CD1c-positive myeloid dendritic cell (primary cell): ENCODE data around the gene ABHD16B.

Experiments
- DNase-seq: peaks from one replicate; pipeline ENCODE4 v3.0.0-alpha.2; 2016; ENCODE audit errors: extremely low spot score

Gene ABHD16B

DNA sequence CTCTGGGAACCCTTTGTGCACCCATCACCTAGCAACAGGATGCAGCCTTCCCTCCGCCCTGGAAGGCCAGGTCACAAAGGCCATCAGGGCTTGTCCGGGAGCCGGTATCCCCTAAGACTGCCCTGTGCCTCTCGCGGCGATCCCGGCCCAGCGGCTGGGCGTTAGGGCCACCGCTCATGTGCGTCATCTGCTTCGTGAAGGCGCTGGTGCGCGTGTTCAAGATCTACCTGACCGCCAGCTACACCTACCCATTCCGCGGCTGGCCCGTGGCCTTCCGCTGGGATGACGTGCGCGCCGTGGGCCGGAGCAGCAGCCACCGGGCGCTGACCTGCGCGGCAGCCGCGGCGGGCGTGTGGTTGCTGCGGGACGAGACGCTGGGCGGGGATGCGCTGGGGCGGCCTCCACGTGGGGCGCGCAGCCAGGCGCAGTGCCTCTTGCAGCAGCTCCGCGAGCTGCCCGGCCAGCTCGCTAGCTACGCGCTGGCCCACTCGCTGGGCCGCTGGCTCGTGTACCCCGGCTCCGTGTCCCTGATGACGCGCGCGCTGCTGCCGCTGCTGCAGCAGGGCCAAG lies at the start of gene ABHD16B:
ABHD16B (plus strand) TSS at position 134 of the 570 bp plus-strand sequence; CDS start at position 177, 43 bp downstream.
- no peak for DNase-seq

DNA sequence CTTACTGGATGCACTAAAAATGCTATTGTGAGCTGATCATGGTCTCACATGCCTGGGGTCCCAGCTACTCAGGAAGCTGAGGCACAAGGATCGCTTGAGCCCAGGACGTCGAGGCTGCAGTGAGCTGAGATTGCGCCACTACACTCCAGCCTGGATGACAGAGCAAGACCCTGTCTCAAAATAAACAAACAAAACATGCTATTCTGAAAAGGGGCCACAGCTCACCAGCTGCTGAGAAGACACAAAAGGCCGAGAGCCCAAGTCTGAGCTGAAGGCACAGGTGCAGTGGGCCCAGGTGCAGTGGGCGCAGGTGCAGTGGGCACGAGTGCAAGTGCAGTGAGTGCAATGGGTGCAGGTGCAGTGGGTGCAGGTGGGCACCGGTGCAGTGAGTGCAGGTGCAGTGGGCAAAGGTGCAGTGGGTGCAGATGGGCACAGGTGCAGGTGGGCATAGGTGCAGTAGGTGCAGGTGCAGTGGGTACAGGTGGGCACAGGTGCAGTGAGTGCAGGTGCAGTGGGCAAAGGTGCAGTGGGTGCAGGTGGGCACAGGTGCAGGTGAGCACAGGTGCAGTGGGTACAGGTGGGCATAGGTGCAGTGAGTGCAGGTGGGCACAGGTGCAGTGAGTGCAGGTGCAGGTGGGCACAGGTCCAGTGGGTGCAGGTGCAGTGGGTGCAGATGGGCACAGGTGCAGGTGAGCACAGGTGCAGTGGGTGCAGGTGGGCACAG lies 46.2 kb upstream of the ABHD16B start:
- DNase-seq, result no peak

DNA sequence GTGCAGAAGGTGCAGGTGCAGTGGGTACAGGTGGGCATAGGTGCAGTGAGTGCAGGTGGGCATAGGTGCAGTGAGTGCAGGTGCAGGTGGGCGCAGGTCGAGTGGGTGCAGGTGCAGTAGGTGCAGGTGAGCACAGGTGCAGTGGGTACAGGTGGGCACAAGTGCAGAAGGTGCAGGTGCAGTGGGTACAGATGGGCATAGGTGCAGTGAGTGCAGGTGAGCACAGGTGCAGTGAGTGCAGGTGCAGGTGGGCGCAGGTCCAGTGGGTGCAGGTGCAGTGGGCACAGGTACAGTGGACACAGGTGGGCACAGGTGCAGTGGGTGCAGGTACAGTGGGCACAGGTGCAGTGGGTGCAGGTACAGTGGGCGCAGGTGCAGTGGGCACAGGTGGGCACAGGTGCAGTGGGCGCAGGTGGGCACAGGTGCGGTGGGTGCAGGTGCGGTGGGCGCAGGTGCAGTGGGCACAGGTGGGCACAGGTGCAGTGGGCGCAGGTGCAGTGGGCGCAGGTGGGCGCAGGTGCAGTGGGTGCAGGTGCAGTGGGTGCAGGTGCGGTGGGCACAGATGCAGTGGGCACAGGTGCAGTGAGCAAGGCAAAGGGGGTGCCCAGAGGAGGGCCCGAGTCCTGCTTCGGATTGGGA lies 45.6 kb upstream of the ABHD16B start:
- no peak for DNase-seq

DNA sequence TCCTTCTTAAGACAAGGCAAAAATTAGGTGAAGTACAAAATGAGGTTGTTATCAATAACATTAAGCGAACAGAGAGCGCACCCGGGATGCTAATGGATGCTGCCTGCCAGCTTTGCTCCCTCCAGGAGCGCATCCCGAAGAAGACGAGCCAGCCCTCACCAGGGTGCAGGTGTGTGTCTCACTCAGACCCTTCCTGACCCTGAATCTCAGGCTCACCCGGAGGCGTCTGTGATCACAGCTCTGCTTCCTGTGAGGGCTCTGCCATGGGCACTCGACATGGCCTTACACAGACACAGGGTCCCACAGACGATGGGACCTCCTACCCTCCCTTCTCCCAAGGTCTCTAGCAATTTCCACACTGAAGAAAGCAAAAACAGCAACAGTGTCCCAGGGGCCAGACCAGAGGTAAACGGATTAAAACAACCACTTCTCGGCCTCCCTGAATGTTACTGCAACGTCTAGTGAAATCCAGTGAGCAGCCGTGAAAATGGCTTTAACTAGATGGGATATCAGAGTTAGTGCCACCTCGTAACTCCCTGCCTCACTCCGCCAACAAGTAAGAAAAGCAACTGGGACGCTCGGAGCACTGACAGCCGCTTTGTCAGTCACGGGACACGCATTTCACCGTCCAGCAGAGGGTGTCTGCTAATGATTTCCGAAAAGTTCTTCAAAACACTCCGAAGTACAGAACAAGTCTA lies 41.9 kb upstream of the ABHD16B start:
- no peak for DNase-seq

DNA sequence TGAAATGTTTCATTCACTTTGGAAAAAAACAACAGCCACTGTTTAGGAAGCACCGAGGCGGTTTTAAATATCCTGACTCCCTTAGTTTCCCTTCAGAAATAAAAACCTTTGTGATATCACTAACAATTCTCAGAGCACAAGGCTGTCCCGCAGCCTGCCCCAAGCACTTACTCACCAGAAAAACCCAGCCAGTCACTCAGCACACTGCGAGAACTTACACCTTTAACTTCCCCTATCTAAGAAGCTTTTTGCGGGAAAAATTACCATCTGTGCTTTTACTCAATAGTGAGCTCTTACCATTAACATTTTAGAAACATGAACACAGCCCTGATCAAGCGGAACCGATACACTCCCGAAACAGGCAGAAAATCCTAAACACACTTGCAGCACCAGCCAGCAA lies 39.5 kb upstream of the ABHD16B start:
- peak; percentile 31 for DNase-seq

DNA sequence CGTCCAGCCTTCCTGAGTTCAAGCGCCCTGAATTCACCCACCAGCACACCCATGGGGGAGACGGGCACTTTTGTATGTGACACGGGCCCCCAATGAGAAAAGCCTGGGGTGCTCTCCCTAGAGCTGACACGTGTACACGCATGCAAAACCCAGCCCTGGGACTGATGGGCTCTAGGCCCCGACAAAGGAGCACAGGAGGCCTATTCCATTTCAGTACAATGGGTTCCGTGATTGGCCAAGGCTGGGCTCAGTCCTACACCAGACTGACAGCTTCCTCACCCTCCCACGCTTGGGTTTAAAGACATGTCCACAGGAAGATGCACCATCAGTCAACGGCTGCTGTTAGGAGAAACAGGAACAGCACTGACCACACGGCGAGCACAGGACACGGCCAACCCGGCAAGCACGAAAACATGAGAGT lies 39.0 kb upstream of the ABHD16B start:
- DNase-seq, result peak; percentile 92

DNA sequence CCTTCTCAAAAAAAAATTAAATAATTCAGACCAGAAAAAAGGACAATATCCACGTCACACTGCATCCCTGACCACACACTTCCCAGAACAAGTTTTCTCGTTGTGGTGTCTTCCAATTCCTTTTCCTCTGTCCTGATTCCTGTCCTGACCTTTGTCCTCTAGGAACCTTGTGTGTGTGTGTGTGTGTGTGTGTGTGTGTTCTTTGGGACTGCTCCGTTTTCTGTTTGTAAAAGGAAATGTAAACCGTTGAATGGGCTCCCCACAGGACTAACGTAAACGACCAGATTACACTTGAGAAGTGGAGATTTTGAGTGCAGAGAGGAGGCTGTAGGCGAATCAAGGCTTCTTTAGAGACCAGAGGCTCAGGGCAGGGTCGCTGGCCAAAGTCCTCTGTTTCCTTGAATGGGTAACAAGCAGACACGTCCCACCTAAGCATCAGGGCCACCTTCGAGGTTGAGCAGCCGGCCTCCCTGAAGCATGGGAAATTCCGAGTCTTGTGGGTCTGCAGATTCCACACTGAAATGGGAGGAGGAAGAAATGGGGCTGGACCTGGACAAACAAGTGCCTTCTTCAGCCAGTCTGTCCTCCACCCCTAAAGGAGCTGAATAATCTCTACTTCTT lies 37.5 kb upstream of the ABHD16B start:
- no peak for DNase-seq

DNA sequence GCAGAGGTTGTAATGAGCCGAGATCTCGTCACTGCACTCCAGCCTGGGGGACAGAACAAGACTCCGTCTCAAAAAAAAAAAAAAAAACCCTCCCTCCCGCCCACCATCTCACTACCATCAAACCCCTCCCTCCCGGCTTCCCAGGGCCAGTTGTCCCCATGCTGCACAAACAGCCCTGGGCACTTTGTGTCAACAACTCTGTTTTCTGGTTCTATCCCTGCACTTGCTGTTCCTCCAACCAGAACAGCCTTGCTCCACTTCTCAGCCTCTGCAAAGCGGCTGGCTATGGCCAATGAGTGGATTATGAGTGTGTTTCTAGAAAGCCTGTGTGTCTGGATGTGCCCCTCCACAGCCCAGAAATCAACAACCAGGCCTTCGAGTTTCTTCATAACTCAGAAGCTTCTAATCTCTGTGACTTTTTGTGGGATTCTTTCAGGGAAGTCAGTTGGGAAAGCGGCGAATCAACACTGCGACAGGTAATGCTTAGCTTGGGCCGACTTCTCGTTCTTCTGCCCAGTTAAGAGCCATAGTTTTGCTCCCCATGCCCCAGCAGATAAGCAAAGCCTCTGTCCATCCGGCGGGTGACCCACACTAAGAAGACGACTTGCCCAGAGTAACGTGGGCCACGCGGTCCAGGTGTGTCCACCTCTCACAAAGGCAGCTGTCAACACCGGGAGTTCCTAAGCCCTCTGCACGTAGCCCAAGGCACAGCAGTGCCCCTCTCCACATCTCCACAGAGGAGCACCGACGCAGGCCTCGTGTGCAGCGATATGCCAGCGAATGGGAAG lies 35.8 kb upstream of the ABHD16B start:
- DNase-seq, result no peak

DNA sequence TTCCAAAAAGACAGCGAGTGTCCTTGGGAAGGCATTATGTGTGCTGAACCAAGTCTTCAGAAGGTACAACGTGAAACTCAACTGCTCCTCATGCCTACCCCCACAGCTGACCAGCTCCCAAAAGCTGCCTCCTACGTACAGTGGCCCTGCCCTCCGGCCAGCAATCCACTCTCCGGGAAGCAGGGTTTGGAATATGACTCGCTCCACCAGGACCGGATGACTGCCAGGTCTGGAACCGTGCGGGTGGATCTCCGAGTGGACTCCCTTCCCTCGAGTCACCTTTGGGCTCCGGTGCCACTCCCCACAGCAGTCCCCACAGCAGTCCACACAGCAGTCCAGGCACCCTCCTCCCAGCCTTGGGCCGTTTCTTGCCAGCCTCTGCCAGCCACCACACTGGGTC lies 34.5 kb upstream of the ABHD16B start:
- no peak for DNase-seq

DNA sequence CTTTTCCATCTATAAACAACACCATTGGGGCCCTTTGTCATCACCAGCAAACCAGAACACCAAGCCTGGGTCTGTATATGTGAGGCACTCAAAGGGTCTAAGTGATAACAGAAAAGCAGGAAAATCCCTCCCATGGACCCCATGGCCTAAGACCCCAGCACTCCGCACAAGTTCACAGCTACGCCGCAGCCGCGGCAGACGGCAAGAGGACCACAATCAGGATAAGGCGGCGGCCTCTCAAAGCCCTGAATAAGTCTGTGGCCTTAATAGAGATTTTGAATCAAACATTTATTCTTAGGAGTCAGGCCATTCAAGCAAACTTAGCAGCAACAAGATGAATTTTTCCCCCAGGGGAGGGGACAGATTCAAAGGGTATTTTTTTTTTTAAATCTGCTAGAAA lies 33.2 kb upstream of the ABHD16B start:
- no peak for DNase-seq

DNA sequence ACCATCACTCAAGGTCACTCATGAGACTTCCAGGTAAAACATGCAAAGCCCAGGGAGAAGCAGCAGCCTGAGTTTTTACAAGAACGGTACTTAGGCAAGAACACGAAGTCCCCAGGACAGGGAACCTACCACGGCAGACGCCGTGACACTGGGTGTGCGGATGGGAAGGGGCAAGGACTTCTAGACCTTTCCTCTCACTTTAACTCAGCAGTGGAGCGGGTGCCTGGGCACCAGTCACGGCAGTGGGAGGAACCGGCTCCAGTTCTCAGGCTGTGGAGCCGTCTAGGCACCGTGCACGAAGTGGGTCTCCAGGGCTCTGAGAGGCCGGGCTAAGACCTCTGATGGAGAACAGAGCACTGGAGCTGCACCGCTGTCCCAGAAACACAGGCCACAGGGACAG lies 32.8 kb upstream of the ABHD16B start:
- no peak for DNase-seq

DNA sequence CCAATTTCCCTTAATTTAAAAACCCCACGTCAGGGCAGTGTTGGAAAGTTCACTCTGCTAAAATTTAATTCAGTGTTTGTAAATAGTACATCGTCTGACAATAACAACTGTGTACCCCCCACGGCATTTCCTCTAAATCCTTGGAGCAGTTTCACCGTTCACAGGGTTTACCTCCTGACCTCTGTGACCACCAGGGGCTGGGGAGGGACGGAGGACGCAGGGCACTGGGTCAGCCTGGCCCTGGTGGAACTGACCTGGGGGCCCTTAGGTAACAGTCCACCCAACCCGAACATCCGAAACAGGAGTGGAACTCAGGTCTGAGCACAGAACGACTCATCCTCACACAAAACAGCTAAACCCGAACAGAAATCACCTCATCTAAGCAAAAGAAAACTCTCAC lies 32.3 kb upstream of the ABHD16B start:
- no peak for DNase-seq

DNA sequence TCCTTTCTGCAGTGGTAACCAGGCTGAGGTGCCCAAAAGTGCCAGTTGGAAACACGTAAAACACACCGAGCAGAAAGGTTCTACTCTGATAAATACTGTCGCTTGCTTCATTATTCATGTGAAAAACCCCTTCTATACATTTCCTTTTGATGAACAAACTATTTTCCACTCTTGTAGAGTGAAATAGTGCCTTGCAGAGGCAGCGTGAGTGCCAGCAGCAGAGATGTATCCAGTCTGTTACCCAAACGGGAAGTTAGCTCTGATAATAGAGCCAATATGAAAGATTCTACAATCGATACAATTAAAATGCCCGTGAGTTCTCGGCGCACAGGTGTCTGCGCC lies 31.7 kb upstream of the ABHD16B start:
- peak; percentile 37 for DNase-seq

DNA sequence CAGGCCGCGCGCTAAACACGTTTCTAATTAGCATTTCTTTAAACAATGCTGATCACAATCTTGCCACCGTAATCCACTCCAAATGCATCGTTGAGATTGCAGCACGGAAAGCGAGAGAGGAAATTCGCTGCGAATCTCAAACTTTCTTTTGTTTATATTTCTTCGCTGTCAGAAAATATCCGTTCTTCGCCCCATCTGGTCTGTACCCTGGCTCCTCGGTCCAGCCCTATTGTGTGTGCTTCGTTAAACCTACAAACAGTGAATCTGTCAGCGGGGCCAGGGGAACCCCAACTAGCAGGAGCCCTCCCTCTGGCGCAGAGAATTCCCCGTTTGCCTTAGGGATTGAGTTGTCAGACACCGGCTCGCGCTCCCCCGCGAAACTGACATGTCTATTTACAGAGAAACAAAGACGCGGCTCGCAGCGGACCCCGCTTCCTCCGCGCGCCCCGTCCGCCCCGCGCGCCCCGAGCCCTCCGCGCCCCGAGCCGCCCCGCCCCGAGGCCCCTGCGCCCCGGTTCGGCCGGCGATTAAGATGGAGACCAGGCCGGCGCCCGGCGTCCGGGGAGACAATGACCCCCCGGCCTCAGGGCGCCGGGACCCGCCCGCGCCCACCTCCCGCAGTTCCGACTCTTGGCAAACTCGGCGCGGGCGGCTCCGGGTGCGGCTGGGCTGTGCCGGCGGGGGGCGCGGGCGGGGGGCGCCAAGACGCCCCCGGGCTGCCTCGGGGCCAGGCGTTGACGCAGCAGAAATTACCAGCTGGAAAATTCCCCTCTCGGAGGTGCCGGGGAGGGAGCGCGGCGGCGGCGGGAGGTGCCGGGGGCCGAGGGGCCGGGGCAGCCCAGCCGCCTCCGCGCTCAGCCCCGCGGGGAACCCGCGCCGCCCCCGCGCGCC lies 31.1 kb upstream of the ABHD16B start:
- peak; percentile 25 for DNase-seq

DNA sequence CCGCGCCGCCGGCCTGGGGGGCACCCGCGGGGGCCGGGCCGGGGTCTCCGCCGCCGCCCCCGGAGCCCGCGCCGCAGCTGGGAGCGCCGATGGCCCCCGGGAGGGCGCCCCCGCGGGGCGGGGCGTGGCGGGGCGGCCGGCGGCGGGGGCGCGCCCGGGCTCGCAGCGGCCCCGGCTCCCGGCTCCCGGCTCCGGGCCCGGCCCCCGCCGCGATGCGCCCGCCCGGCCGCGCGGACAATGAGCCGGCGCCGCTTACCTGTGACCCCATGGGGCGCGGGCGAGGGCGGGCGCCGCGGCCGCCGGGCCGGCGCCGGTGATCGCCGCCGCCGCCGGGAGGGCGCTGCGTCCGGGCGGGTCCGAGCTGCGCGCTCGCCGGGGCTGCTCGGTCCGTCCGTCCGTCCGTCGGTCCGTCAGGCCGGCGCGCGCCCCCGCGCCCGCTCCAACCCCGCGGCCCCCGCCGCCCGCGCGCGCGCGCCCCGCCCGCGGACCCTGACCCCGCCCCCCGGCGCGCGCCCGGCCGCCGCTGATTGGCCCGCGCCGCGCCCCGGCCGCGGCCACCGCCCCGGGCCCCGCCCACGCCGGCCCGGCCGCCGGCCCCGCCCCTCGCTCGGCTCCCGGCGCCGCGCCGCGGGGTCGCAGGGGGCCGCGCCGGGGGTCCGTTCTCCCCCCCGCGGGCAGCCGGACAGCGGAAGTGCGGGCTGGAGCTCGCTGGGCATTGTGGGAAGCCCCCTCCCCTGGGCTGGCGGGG lies 30.3 kb upstream of the ABHD16B start, which contains the start of gene ZBTB46:
ZBTB46 (minus strand) TSS at position 424 of the 748 bp plus-strand sequence. CDS start 40,507 bp downstream, outside the sequence.
- peak; percentile 67 for DNase-seq

DNA sequence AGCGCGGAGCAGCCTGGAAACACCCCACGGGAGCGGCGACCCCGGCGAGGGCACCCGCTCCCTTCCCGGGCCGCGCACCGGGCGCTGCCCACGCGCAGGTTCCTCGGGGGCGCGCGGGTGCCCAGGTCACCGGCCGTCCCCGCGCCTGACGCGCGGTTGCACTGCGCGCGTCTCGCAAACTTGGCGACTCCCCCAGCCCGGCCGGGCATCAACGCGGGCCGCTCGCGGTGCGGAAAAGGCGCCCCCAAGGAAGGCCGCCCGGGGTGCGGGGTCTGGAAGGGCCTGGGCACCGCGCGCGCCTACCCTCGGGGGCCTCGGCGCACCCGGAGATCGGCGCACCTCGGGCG lies 29.7 kb upstream of the ABHD16B start:
- peak; percentile 42 for DNase-seq

DNA sequence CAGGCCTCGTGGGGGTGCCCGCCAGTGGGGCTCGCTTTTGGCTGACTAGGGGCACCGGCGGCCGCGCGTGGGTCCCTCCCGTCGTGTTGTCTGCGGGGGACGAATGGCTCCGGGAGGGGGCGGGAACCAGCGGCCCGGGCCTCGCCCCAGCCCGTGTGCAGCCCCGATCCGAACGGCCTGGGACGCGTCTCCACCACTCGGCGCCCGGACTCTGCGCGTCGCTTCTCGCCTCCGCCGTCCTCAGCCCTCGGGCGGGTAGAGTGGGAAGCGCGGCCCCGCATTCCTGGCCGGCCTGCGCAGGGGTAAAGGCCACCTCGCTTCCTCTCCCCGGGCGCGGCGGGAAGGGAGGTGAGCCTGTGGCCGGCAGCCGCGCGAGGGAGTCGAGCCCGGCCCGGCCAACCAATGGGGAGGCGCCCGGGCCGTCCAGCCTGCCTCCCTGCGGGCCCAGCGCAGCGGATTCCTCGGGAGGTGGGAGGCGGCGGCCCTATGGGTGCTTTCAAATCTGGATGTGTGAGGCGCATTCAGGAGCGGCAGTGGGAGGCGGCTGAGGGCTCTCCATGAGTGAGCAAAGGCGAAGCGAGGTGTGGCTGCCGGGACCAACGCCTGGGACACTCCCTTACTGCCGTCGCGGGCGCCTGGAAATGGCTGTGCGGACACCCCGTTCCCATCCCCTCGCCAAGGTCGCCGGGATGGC lies 29.2 kb upstream of the ABHD16B start:
- DNase-seq, result peak; percentile 69

DNA sequence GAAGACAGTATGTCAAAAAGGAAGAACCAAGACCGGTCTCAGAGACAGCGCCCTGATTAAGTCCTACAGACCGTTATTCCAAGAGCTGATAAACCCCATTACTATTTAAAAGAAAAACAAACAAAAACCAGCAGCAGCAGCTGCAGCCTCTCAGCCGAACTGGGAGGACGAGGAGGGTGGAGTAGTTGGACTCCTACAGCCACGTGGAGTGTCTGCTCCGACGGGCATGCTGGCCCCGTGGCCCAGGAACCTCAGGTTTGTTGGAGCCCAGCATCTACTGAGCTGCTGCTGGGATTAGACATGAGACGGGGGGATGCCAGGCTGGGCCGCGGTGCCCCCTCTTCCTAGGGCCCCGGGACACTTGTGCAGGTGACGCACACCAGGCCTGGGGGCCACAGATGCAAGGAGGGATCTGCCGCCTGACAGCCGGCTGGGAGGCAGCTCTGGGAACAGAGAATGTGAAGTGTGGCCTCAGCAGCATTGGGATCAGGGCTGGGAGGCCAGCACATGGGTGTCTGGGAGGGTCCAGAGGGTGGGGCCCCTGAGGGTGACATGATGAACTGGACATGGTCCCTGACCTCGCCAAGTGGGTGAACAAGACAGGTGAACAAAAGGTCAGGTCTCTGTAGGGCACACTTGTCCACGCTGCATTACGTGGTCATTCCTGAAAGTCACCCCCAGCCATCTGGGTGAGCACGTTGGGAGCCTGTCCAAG lies 27.4 kb upstream of the ABHD16B start:
- no peak for DNase-seq
